ENCODE data around the gene ANKRD34A. TPM values are rescaled to one million over a fixed set of nuclear protein-coding genes. Genes with fewer than 3 reads are reported as not detected.
"Not testable (repeated sequence)": the region's sequence is repeated elsewhere in the genome, so short reads cannot be mapped to it uniquely, and the experiment has no call there.

ANKRD34A gene
- total RNA-seq, 2 donors from 2014 or later, result 1.1 TPM

GRCh38 chr1:145927916-145928643 is 36.3 kb downstream of the ANKRD34A start:
- Histone ChIP-seq H3K36me3 (peaks cover 17% of the 10 kb centered on the region), H3K27ac (peak overlapping the region; percentile 96 to 98), H3K9me3 (no peaks in the 10 kb centered on the region), H3K27me3 (replicated peaks; ENCODE audit: insufficient read depth) (no peaks in the 10 kb centered on the region), H3K4me1 (ENCODE audit: control insufficient read depth in 1 of 2, low read depth in 2 of 2) (peaks cover 17 to 18% of the 10 kb centered on the region in 2 donors), H3K4me3 (peak overlapping the region; percentile 96)
- ATAC-seq (ENCODE audit: insufficient number of reproducible peaks, low FRiP score, low read depth) (no peak), DNase-seq (ENCODE audit: low spot score) (no peak)
- no peak for TF ChIP-seq CTCF (IDR thresholded peaks at IDR 0.05)

- Histone ChIP-seq H3K36me3 (peaks cover 17% of the 10 kb centered on the region), H3K4me3 (peak within 1 kb of the TSS; percentile 96), H3K4me1 (ENCODE audit: control insufficient read depth in 1 of 2, low read depth in 2 of 2) (peaks cover 17 to 18% of the 10 kb centered on the region in 2 donors), H3K27ac (peak within 1 kb of the TSS; percentile 96 to 98), H3K9me3 (no peaks in the 10 kb centered on the region), H3K27me3 (replicated peaks; ENCODE audit: insufficient read depth) (no peaks in the 10 kb centered on the region)
- peak; percentile 54 for TF ChIP-seq CTCF (IDR thresholded peaks at IDR 0.05)
- peak; percentile 98 for ATAC-seq (ENCODE audit: insufficient number of reproducible peaks, low FRiP score, low read depth)
- peak; percentile 93 for DNase-seq (ENCODE audit: low spot score)
These were observed 37.1 kb downstream of the ANKRD34A start, which contains the start of gene RBM8A for GRCh38 chr1:145927063-145927886. Gene RBM8A (minus strand): TSS chr1:145927484. CDS start chr1:145927426, 58 bp downstream.

- H3K27ac ChIP-seq, result peak overlapping the region; percentile 96 to 98
- DNase-seq (ENCODE audit: low spot score) (no peak), ATAC-seq (ENCODE audit: insufficient number of reproducible peaks, low FRiP score, low read depth) (no peak)
These were observed 37.7 kb downstream of the ANKRD34A start for GRCh38 chr1:145926686-145927062.

GRCh38 chr1:145922266-145922665 is 42.1 kb downstream of the ANKRD34A start:
- Histone ChIP-seq H3K4me1 (ENCODE audit: control insufficient read depth in 1 of 2, low read depth in 2 of 2) (peaks cover 24 to 32% of the 10 kb centered on the region in 2 donors), H3K36me3 (peaks cover 8% of the 10 kb centered on the region), H3K27me3 (replicated peaks; ENCODE audit: insufficient read depth) (no peaks in the 10 kb centered on the region), H3K4me3 (no peak overlapping the region), H3K9me3 (no peaks in the 10 kb centered on the region), H3K27ac (no peak overlapping the region)
- ATAC-seq (ENCODE audit: insufficient number of reproducible peaks, low FRiP score, low read depth) (no peak), DNase-seq (ENCODE audit: low spot score) (no peak)
- TF ChIP-seq CTCF (IDR thresholded peaks at IDR 0.05), result no peak

More at GRCh38 chr1:145926686-145927062, 37.7 kb downstream of the ANKRD34A start:
- TF ChIP-seq CTCF (IDR thresholded peaks at IDR 0.05), result no peak
- Histone ChIP-seq H3K9me3 (no peaks in the 10 kb centered on the region), H3K27me3 (replicated peaks; ENCODE audit: insufficient read depth) (no peaks in the 10 kb centered on the region), H3K4me3 (peak overlapping the region; percentile 96), H3K4me1 (ENCODE audit: control insufficient read depth in 1 of 2, low read depth in 2 of 2) (peaks cover 17 to 18% of the 10 kb centered on the region in 2 donors), H3K36me3 (peaks cover 17% of the 10 kb centered on the region)

GRCh38 chr1:145920297-145920696 is 44.1 kb downstream of the ANKRD34A start:
- H3K9me3 ChIP-seq; H3K27me3 ChIP-seq (replicated peaks; ENCODE audit: insufficient read depth); DNase-seq (ENCODE audit: low spot score); ATAC-seq (ENCODE audit: insufficient number of reproducible peaks, low FRiP score, low read depth); H3K27ac ChIP-seq: not testable (repeated sequence)
- peaks cover 18 to 29% of the 10 kb centered on the region in 2 donors for H3K4me1 ChIP-seq (ENCODE audit: control insufficient read depth in 1 of 2, low read depth in 2 of 2)
- H3K4me3 ChIP-seq, result peak overlapping the region; percentile 86
- H3K36me3 ChIP-seq, result peaks cover 11% of the 10 kb centered on the region
